DOHH2 (cell line): ENCODE measurements around the gene RABL6.

Source experiments
- CTCF ChIP-seq: fragments of 200-600 bp; sonication (generic); IDR thresholded peaks from one replicate; pipeline ENCODE4 v1.5.1; 2014; ENCODE audit warnings: antibody characterized with exemption, mild to moderate bottlenecking, low read depth, low read length; ENCODE audit not compliant: poor library complexity, severe bottlenecking
- EZH2phosphoT487 ChIP-seq: fragments of 200-600 bp; sonication (generic); IDR thresholded peaks from 2 replicates; pipeline ENCODE4 v1.6.1; 2017; ENCODE audit warnings: borderline replicate concordance, mild to moderate bottlenecking, antibody characterized with exemption, low read length, moderate library complexity, mixed read lengths

- TF ChIP-seq CTCF = no peak
- TF ChIP-seq EZH2phosphoT487 = no peak
Observed at GRCh38 chr9:136880651-136881050, 72.9 kb downstream of the RABL6 start.
